K562 (cell line): ENCODE measurements around the gene SPAG4. TPM values are rescaled to one million over a fixed set of nuclear protein-coding genes. Genes with fewer than 3 reads are reported as not detected.

Experiments
- CBX2 ChIP-seq: fragments of 200-600 bp; sonication (generic); IDR thresholded peaks from one replicate; pipeline ENCODE4 v1.6.1; 2012; ENCODE audit warnings: mild to moderate bottlenecking, low read length, inconsistent platforms; ENCODE audit not compliant: insufficient read depth, poor library complexity, severe bottlenecking
- HDAC3 ChIP-seq: fragments of 450-650 bp; IDR thresholded peaks from 2 replicates; pipeline ENCODE4 v1.6.1; 2018; ENCODE audit warnings: borderline replicate concordance, mild to moderate bottlenecking, moderate library complexity; ENCODE audit not compliant: partially characterized antibody
- KDM2B ChIP-seq: fragments of 250-450 bp; sonication (Bioruptor Pico); IDR thresholded peaks from 2 replicates; pipeline ENCODE4 v1.8.0; 2021; ENCODE audit warnings: mild to moderate bottlenecking, moderate library complexity
- KLF1 ChIP-seq: fragments of 450-650 bp; IDR thresholded peaks from 2 replicates; pipeline ENCODE4 v1.6.1; 2016; ENCODE audit warnings: missing genetic modification characterization, missing compliant biosample characterization
- NCOA1 ChIP-seq: fragments of 450-650 bp; IDR thresholded peaks from 2 replicates; pipeline ENCODE4 v1.6.1; 2016; ENCODE audit warnings: low read depth
- PHF8 ChIP-seq: fragments of 200-600 bp; sonication (generic); IDR thresholded peaks from 2 replicates; pipeline ENCODE4 v1.6.1; 2012; ENCODE audit warnings: mixed run types, mild to moderate bottlenecking, inconsistent platforms, low read length, moderate library complexity, borderline replicate concordance
- RBM14 ChIP-seq: fragments of 200-400 bp; formaldehyde crosslinking; IDR thresholded peaks from 2 replicates; pipeline ENCODE4 v1.6.1; 2018; ENCODE audit warnings: low read depth, mild to moderate bottlenecking, low read length, moderate library complexity, borderline replicate concordance; ENCODE audit not compliant: insufficient read depth
- RBM22 ChIP-seq: fragments of 200-400 bp; formaldehyde crosslinking; IDR thresholded peaks from 2 replicates; pipeline ENCODE4 v1.6.1; 2018; ENCODE audit warnings: low read length, low read depth; ENCODE audit not compliant: poor library complexity, severe bottlenecking
- SMAD4 ChIP-seq: fragments of 250-450 bp; sonication (Bioruptor Pico); conservative IDR thresholded peaks from 2 replicates; pipeline ENCODE4 v1.8.0; 2021; ENCODE audit warnings: inconsistent platforms, mild to moderate bottlenecking, moderate library complexity
- SUPT5H ChIP-seq: fragments of 450-650 bp; IDR thresholded peaks from 2 replicates; pipeline ENCODE4 v1.6.1; 2016
- TEAD2 ChIP-seq: fragments of 450-650 bp; IDR thresholded peaks from 2 replicates; pipeline ENCODE4 v1.6.1; 2016; ENCODE audit warnings: missing genetic modification characterization, control low read depth, missing compliant biosample characterization
- TOE1 ChIP-seq, 2 experiments: fragments of 450-650 bp in 1 of 2; sonication (generic) in 1 of 2; formaldehyde crosslinking in 1 of 2; IDR thresholded peaks; 2 replicates each; pipeline versions ENCODE4 v1.7.1 to v1.8.0; 2016 to 2022; ENCODE audit warnings: borderline replicate concordance in 2 of 2, mild to moderate bottlenecking in 2 of 2, antibody characterized with exemption in 1 of 2, inconsistent platforms in 1 of 2, low read depth in 1 of 2, missing genetic modification reagents in 1 of 2, moderate library complexity in 1 of 2
- ZBTB8A ChIP-seq: fragments of 450-650 bp; IDR thresholded peaks from 2 replicates; pipeline ENCODE4 v1.6.1; 2018; ENCODE audit warnings: mild to moderate bottlenecking, moderate library complexity; ENCODE audit not compliant: partially characterized antibody
- ZNF133 ChIP-seq: fragments of 250-450 bp; sonication (Bioruptor Pico); IDR thresholded peaks from 2 replicates; pipeline ENCODE4 v1.4.0; 2020; ENCODE audit warnings: mild to moderate bottlenecking
- ZNF253 ChIP-seq: fragments of 250-450 bp; sonication (Bioruptor Pico); conservative IDR thresholded peaks from 2 replicates; pipeline ENCODE4 v1.6.1; 2021; ENCODE audit warnings: mild to moderate bottlenecking
- ZNF436 ChIP-seq: fragments of 250-450, 450-650 bp; sonication (Bioruptor Pico); formaldehyde crosslinking; IDR thresholded peaks from 2 replicates; pipeline ENCODE4 v1.7.0; 2020; ENCODE audit warnings: mild to moderate bottlenecking
- ZNF668 ChIP-seq: fragments of 250-450 bp; sonication (Bioruptor Pico); IDR thresholded peaks from 2 replicates; pipeline ENCODE4 v1.8.0; 2022; ENCODE audit warnings: mild to moderate bottlenecking, inconsistent platforms
- polyA plus RNA-seq, 8 experiments: library from polyadenylated mRNA; depleted of rRNA in 4 of 8; stranded (reverse) in 5 of 8; unstranded in 3 of 8; fragments of >200 nt; fragmentation: Nextera tagmentation in 2 of 8; fragmentation: Illumina TruSeq in 1 of 8; extraction: Ambion mirVana in 2 of 8; extraction: Trizol in 1 of 8; gene quantifications; 2 replicates each; pipeline versions ENCODE4 v1.2.1 to v1.2.3, GENCODE V29; 2011 to 2014; ENCODE audit warnings: inconsistent platforms in 1 of 8, missing spikeins in 1 of 8
- total RNA-seq, 7 experiments: library from RNA; depleted of rRNA in 6 of 7; stranded (reverse); fragments of >200 nt in 6 of 7; fragmentation: Illumina TruSeq in 2 of 7; extraction: Trizol in 2 of 7; gene quantifications; 2 replicates each; pipeline versions ENCODE4 v1.2.1 to v1.2.3, GENCODE V29; 2011 to 2021; ENCODE audit warnings: low replicate concordance in 1 of 7
- TF ChIP-seq, protein P1 (sequence below): fragments of 200-800 bp; sonication (Bioruptor generic); IDR thresholded peaks from 2 replicates; pipeline ENCODE4 v1.6.1; 2016; ENCODE audit warnings: missing genetic modification characterization, missing compliant biosample characterization
- TF ChIP-seq, protein P2 (sequence below): fragments of 450-650 bp; IDR thresholded peaks from 2 replicates; pipeline ENCODE4 v1.6.1; 2016
- TF ChIP-seq, protein P3 (sequence below): fragments of 250-450 bp; sonication (Bioruptor Pico); IDR thresholded peaks from 2 replicates; pipeline ENCODE4 v1.8.0; 2022; ENCODE audit warnings: inconsistent platforms

The SPAG4 gene
- total and polyA plus RNA-seq, 9 of the 15 experiments (the other 6 are each of a cell fraction or from before 2014, with no cell fraction given): 1.6 to 11.4 (median 4.6) TPM

DNA sequence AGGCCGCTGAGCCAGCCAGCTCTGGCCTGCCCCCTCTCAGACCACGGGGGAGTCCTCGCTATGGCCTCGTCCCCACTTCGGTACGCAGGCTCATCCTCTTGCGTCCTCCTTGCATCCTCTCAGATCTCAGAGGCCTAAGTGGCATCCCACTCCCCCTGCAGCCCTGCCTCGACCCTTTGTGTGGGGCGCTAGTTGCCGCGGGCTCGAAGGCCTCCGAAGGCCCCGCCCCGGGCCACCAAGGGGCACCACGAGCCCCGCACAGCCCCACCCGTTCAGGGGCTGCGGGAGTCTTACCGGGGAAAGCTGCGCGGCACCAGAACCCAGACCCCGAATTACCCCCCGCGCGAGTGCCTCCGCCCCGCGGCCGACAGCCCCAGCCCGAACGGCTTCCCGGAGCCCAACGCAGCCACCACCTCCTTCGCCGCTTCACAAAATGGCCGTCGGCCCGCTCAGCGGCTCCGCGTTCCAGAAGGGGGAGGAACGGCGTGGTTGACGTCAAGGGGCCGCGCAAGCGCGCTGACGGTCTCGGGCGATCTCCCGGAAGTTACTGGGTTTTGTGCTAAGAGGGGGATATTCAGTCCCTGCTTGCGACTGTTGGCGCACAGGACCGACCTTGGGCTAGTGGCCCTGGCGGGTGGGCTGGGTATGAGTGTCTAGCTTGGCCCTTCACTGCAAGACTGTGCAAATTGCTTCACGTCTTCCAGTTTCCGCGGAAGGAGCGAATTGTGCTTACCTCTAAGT, 49.0 kb downstream of the SPAG4 start, which contains the start of the genes CPNE1 and RBM12 (continued):
- TF ChIP-seq, protein P1, sequence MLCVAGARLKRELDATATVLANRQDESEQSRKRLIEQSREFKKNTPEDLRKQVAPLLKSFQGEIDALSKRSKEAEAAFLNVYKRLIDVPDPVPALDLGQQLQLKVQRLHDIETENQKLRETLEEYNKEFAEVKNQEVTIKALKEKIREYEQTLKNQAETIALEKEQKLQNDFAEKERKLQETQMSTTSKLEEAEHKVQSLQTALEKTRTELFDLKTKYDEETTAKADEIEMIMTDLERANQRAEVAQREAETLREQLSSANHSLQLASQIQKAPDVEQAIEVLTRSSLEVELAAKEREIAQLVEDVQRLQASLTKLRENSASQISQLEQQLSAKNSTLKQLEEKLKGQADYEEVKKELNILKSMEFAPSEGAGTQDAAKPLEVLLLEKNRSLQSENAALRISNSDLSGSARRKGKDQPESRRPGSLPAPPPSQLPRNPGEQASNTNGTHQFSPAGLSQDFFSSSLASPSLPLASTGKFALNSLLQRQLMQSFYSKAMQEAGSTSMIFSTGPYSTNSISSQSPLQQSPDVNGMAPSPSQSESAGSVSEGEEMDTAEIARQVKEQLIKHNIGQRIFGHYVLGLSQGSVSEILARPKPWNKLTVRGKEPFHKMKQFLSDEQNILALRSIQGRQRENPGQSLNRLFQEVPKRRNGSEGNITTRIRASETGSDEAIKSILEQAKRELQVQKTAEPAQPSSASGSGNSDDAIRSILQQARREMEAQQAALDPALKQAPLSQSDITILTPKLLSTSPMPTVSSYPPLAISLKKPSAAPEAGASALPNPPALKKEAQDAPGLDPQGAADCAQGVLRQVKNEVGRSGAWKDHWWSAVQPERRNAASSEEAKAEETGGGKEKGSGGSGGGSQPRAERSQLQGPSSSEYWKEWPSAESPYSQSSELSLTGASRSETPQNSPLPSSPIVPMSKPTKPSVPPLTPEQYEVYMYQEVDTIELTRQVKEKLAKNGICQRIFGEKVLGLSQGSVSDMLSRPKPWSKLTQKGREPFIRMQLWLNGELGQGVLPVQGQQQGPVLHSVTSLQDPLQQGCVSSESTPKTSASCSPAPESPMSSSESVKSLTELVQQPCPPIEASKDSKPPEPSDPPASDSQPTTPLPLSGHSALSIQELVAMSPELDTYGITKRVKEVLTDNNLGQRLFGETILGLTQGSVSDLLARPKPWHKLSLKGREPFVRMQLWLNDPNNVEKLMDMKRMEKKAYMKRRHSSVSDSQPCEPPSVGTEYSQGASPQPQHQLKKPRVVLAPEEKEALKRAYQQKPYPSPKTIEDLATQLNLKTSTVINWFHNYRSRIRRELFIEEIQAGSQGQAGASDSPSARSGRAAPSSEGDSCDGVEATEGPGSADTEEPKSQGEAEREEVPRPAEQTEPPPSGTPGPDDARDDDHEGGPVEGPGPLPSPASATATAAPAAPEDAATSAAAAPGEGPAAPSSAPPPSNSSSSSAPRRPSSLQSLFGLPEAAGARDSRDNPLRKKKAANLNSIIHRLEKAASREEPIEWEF (CRISPR knock-in tag): no peak
- TF ChIP-seq SMAD4 (CRISPR knock-in tag): no peak
- no peak for TF ChIP-seq HDAC3
- TF ChIP-seq PHF8: peak; percentile 98
- TF ChIP-seq KLF1 (tag): peak; percentile 79; the same call in 1 of the 2 replicates
- TF ChIP-seq, protein P2, sequence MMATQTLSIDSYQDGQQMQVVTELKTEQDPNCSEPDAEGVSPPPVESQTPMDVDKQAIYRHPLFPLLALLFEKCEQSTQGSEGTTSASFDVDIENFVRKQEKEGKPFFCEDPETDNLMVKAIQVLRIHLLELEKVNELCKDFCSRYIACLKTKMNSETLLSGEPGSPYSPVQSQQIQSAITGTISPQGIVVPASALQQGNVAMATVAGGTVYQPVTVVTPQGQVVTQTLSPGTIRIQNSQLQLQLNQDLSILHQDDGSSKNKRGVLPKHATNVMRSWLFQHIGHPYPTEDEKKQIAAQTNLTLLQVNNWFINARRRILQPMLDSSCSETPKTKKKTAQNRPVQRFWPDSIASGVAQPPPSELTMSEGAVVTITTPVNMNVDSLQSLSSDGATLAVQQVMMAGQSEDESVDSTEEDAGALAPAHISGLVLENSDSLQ: no peak
- TF ChIP-seq TOE1 (IDR thresholded peaks at IDR 0.05; ENCODE audit: borderline replicate concordance): peak; percentile 58
- no peak for TF ChIP-seq TOE1 (CRISPR knock-in tag; IDR thresholded peaks at IDR 0.05; ENCODE audit: borderline replicate concordance, low read depth)
- no peak for TF ChIP-seq CBX2
- no peak for TF ChIP-seq ZNF436 (CRISPR knock-in tag)
- TF ChIP-seq ZNF253 (CRISPR knock-in tag): no peak
- no peak for TF ChIP-seq NCOA1
- no peak for TF ChIP-seq ZBTB8A
- TF ChIP-seq KDM2B (CRISPR knock-in tag): 0 out of 2 replicates have a peak, but pooled peaks have one; percentile 5
- peak; percentile 98 for TF ChIP-seq SUPT5H
- TF ChIP-seq ZNF668 (CRISPR knock-in tag): no peak
- TF ChIP-seq TEAD2 (tag): no peak
- no peak for TF ChIP-seq ZNF133 (CRISPR knock-in tag)
- TF ChIP-seq, protein P3, sequence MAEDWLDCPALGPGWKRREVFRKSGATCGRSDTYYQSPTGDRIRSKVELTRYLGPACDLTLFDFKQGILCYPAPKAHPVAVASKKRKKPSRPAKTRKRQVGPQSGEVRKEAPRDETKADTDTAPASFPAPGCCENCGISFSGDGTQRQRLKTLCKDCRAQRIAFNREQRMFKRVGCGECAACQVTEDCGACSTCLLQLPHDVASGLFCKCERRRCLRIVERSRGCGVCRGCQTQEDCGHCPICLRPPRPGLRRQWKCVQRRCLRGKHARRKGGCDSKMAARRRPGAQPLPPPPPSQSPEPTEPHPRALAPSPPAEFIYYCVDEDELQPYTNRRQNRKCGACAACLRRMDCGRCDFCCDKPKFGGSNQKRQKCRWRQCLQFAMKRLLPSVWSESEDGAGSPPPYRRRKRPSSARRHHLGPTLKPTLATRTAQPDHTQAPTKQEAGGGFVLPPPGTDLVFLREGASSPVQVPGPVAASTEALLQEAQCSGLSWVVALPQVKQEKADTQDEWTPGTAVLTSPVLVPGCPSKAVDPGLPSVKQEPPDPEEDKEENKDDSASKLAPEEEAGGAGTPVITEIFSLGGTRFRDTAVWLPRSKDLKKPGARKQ (CRISPR knock-in tag): no peak
- TF ChIP-seq RBM22: peak; percentile 85
- no peak for TF ChIP-seq RBM14
